ENCODE results near the gene ZNF594. TPM values are rescaled to one million over a fixed set of nuclear protein-coding genes. Genes with fewer than 3 reads are reported as not detected.

The ZNF594 gene
- total and polyA plus RNA-seq, 2 of the 8 experiments (the other 6 are each of a cell fraction or from before 2014, with no cell fraction given): 3.6 to 14.3 TPM

GRCh38 chr17:5182597-5183409, 8.9 kb downstream of the ZNF594 start:
- H4K20me1 ChIP-seq (replicated peaks in 1 of 2; ENCODE audit: control insufficient read depth in 1 of 2, insufficient read depth in 2 of 2, low read length in 2 of 2): no peaks in the 10 kb centered on the region
- no peak overlapping the region for H4K8ac ChIP-seq (ENCODE audit: extremely low read depth, insufficient read depth, low read length)
- H3K9me3 ChIP-seq (ENCODE audit: insufficient read depth in 2 of 2, low read depth in 1 of 2, low read length in 1 of 2): peaks cover 89 to 97% of the 10 kb centered on the region in 2 experiments
- no peaks in the 10 kb centered on the region for H3K4me1 ChIP-seq (replicated peaks in 1 of 4; ENCODE audit: control insufficient read depth in 3 of 4, insufficient read depth in 4 of 4, low read length in 3 of 4)
- H4K5ac ChIP-seq (ENCODE audit: insufficient read length, low read depth, low read length): no peak overlapping the region
- no peak for DNase-seq (ENCODE audit: low read depth in 1 of 2, low spot score in 2 of 2)
- H3K36me3 ChIP-seq (ENCODE audit: control insufficient read depth in 2 of 4, insufficient read depth in 4 of 4, low read length in 3 of 4): peaks cover 0 to 77% (median 22%) of the 10 kb centered on the region in 4 experiments; a peak in 5 of 8 replicates
- ChIA-PET CTCF (ENCODE audit: partially characterized antibody) (interaction anchor here (1.2 kb wide), 1 partner anchor 127 kb away, joined by 3 read pairs; no protein-coding TSS in a partner anchor), POLR2A (ENCODE audit: partially characterized antibody) (interaction anchor here (0.9 to 3.4 kb wide), 7 partner anchors 8 to 113 kb away, joined by 3 to 23 read pairs (median 3); partner anchors contain the start of genes ZNF232 and ZNF594)
- H3K79me1 ChIP-seq (ENCODE audit: low read depth, low read length): no peaks in the 10 kb centered on the region
- no peak for FAIRE-seq
- H3K9ac ChIP-seq (replicated peaks in 1 of 4; ENCODE audit: extremely low read depth in 1 of 4, low read depth in 3 of 4, low read length in 3 of 4): no peak overlapping the region
- no peak overlapping the region for H3K18ac ChIP-seq (ENCODE audit: extremely low read depth, low read length)
- H2BK5ac ChIP-seq (ENCODE audit: low read depth, low read length): no peak overlapping the region
- no peak overlapping the region for H2AK5ac ChIP-seq (ENCODE audit: low read depth, low read length)
- H2BK20ac ChIP-seq (ENCODE audit: low read length): no peak overlapping the region
- H3K14ac ChIP-seq (ENCODE audit: insufficient read length): no peak overlapping the region
- no peak overlapping the region for H3K27ac ChIP-seq (ENCODE audit: low read depth, low read length)
- H2BK12ac ChIP-seq (ENCODE audit: low read depth, low read length): no peak overlapping the region
- peak overlapping the region in 1 of 4 experiments; percentile 22; a peak in 1 of 8 replicates for H3K4me3 ChIP-seq (ENCODE audit: extremely low read depth in 1 of 4, insufficient read depth in 2 of 4, low read depth in 3 of 4, low read length in 4 of 4)
- TF ChIP-seq E2F6 (IDR thresholded peaks at IDR 0.05) (no peak), CEBPB (IDR thresholded peaks at IDR 0.05; ENCODE audit: low read depth, low read length) (no peak), KDM1A (IDR thresholded peaks at IDR 0.05; ENCODE audit: borderline replicate concordance, low read length) (peak; percentile 3; the same call in 1 of the 2 replicates)
- H3K79me2 ChIP-seq (ENCODE audit: control insufficient read depth in 1 of 2, insufficient read depth in 2 of 2, low read length in 2 of 2): no peaks in the 10 kb centered on the region
- no peak overlapping the region for H3K4me2 ChIP-seq (ENCODE audit: insufficient read depth in 1 of 2, low read depth in 2 of 2, low read length in 2 of 2)
- 98% methylated on average over 6 of the region's 6 CpGs; no CpG with 5 or more reads in 1 of the 2 experiments for WGBS, 2 experiments (ENCODE audit: extremely low coverage in 1 of 2, insufficient coverage in 1 of 2, insufficient read length in 1 of 2, insufficient replicate concordance in 2 of 2, low coverage in 1 of 2, low lambda C conversion rate in 2 of 2, missing lambda C conversion rate in 1 of 2)
- H2BK120ac ChIP-seq (replicated peaks; ENCODE audit: low read depth, low read length): no peak overlapping the region
- H3K4ac ChIP-seq (replicated peaks; ENCODE audit: insufficient read length, low read depth, low read length): no peak overlapping the region
- no peak overlapping the region for H4K91ac ChIP-seq (replicated peaks; ENCODE audit: insufficient read length, low read length)
- no peak overlapping the region for H2BK15ac ChIP-seq (ENCODE audit: low read length)
- no peaks in the 10 kb centered on the region for H3K23me2 ChIP-seq (ENCODE audit: low read depth, low read length)
- no peak overlapping the region for H3K23ac ChIP-seq (ENCODE audit: insufficient read length)
- H3K27me3 ChIP-seq (replicated peaks in 1 of 4; ENCODE audit: control insufficient read depth in 3 of 4, extremely low read depth in 1 of 4, insufficient read depth in 3 of 4, low read length in 3 of 4): no peaks in the 10 kb centered on the region
- H3K56ac ChIP-seq (replicated peaks; ENCODE audit: insufficient read length, low read depth, low read length): no peak overlapping the region
- H2AFZ ChIP-seq (ENCODE audit: low read length): no peak overlapping the region

All from H1 (cell line).